Fibroblast of lung (primary cell): ENCODE results near the gene BAIAP3.

Experiments
- EZH2 ChIP-seq: IDR thresholded peaks from 2 replicates; pipeline ENCODE4 v1.5.1; 2012; ENCODE audit warnings: low read length, control low read depth, mild to moderate bottlenecking; ENCODE audit errors: missing control alignments
- TF ChIP-seq, protein P1 (sequence below), 2 donors: IDR thresholded peaks in 1 of 2; conservative IDR thresholded peaks in 1 of 2; 1 replicate in 1 of 2; 2 replicates in 1 of 2; pipeline ENCODE4 v1.5.1; 2011 to 2012; ENCODE audit warnings: low read length in 2 of 2, control low read depth in 1 of 2, inconsistent platforms in 1 of 2, low read depth in 1 of 2, mild to moderate bottlenecking in 1 of 2

DNA sequence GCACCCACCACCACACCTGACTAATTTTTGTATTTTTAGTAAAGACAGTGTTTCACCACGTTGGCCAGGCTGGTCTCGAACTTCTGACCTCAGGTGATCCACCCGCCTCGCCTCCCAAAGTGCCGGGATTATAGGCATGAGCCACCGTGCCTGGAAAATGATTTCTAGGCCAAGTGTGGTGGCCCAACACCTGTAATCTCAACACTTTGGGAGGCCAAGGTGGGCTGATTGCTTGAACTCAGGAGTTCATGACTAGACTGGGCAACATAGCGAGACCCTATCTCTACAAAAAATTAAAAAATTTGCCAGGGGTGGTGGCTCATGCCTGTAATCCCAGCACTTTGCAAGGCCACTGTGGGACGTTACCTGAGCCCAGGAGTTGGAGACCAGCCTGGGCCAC, 11.0 kb upstream of the BAIAP3 start:
- TF ChIP-seq, protein P1, sequence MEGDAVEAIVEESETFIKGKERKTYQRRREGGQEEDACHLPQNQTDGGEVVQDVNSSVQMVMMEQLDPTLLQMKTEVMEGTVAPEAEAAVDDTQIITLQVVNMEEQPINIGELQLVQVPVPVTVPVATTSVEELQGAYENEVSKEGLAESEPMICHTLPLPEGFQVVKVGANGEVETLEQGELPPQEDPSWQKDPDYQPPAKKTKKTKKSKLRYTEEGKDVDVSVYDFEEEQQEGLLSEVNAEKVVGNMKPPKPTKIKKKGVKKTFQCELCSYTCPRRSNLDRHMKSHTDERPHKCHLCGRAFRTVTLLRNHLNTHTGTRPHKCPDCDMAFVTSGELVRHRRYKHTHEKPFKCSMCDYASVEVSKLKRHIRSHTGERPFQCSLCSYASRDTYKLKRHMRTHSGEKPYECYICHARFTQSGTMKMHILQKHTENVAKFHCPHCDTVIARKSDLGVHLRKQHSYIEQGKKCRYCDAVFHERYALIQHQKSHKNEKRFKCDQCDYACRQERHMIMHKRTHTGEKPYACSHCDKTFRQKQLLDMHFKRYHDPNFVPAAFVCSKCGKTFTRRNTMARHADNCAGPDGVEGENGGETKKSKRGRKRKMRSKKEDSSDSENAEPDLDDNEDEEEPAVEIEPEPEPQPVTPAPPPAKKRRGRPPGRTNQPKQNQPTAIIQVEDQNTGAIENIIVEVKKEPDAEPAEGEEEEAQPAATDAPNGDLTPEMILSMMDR (conservative IDR thresholded peaks at IDR 0.05 in 1 of 2, IDR thresholded peaks at IDR 0.05 in 1 of 2; ENCODE audit: low read depth in 1 of 2, low read length in 2 of 2), result no peak
- TF ChIP-seq EZH2, result no peak
